GM19395 (cell line): ENCODE results near the gene WWOX.

Source experiments
- ATAC-seq: cut with Tn5 transposase; IDR thresholded peaks from one replicate; pipeline ENCODE4 v1.9.1; 2021; ENCODE audit warnings: mild to moderate bottlenecking, moderate library complexity; ENCODE audit not compliant: unreplicated experiment

Gene WWOX

DNA sequence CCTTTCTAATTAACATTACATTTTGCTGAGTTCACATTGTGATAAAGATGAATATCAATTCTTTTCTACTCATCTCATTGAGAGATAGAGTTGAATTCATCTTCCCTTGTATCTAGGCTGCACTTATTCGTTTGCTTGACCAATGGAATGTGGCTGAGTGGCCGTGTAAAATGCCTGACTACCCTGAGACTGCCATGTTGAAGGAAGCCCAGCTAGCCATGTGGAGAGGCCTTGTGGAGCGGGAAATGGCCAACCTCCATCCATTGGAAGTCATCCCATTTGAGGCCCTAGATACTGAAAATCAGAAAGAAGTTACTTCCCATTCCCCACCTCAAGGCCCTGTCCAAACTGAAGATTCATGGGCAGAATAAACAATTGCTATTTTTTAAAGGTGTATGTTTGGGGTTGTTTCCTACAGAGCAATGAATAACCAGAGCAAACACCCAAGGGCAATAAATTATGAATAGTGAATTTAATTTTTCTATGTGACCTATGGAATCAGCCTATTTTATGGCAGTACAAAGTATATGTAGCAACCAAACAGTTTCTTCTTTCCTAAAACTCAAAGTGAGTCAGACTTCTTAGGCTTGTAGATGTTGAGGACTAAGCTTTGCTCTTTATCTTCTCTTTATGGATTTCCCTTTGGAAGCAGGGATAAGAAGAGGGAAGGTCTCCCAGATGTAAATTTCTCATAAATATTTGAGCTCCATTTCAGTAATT lies 956.0 kb downstream of the WWOX start:
- no peak for ATAC-seq

DNA sequence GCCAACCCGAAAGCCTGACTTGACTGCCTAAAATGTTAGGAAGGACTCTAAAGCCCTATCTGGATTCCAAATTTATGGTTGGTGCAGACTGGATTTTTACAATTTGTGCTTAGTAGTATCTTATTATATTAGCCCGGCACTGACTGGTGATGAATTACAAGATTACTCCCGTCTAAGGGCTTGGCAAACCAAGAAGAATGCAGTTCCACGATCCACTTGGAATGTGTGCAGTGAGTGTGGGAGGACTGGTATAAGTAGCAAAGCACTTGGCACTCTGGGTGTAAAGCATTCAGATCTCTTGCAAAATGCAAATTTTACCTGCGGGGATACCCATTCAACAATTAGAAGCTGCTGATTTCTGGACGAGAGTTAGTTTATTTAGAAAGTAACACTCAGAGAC lies 961.7 kb downstream of the WWOX start:
- ATAC-seq, result no peak

DNA sequence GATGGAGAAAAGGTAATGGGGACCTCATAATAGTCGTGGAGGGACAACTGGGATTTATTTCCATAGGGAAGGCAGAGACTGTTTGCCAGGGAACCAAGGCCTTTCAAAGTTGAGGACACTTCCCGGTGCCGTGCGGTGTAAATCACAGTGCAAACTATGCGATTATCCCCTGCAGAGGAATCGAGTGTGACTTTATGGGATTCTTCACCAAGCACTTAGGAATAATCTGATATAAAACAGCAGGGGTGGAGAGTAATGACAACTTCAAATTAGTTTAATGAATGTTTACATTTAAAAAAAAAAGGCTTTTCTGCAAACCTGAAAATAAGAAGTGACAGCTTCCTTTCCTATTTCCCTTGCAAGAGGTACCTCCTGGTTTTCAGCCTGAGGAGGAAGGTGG lies 962.9 kb downstream of the WWOX start:
- no peak for ATAC-seq

DNA sequence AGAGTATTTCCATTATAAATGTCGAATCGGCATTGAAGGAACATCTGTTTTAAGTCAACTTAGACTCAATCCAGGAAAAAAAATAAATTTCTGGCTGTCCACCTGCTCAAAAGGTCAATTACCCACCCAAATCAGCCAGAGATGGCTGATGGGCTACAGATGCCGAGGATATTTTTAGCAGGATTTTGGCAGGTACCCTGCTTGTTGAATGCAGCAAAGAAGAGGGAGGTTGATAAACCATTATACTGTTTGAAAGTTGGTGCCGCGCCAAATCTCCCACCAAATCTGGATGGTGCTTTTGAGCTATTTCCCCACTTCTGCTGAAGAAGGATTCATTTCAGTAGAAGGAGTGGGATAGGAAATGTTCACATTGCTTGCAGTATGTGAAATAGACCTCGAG lies 963.4 kb downstream of the WWOX start:
- ATAC-seq, result no peak

DNA sequence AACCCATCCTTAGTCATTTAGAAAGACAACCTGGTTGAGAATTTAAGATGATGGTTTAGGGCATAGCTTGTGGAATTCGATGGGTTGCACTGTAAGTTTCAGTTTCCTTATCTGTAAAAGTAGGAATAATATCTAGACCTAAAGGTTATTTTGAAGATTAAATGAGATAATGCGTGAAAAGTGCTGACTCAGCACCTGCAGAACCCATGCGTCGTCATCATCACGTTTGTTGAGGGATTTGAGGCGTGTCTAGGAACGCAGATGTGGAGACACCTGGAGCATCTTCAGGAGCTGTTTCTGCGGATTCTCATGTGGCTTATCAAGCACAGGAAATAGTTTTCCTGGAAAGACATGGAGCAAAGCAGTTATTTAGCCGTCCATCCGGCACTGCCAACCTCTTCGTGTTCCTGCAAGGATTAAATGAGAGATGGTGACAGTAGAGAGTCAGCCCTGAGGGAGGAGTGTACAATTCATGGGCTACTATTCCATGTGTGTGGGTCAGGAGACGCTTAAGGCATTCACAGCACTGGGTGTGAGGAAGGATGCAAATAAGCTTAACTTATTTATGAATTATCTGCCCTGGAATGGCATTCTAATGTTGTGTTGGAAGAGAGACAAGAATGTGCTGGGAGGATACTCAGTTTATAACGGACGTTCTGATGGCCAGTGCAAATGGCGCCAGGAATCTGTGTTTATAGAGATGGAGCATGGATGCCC lies 965.0 kb downstream of the WWOX start:
- no peak for ATAC-seq

DNA sequence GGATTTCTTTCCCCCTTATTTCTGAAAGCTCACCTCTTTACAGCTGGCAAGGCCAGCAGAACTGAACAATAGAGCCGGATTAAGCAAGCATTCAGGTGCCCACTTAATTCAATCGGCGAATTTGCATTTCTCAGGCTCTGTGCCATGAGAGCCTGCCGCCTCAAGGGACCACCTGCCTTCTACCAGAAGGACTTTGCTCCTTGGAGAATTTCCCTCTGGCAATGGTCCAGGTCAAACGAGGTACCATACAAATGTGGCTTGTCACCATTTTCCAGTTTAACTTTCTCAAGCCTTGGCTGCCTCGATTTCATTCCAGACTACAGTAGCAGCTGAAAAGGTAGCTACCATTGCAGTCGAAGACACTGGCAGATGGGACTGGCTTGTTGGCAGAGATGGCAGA lies 967.1 kb downstream of the WWOX start:
- no peak for ATAC-seq

DNA sequence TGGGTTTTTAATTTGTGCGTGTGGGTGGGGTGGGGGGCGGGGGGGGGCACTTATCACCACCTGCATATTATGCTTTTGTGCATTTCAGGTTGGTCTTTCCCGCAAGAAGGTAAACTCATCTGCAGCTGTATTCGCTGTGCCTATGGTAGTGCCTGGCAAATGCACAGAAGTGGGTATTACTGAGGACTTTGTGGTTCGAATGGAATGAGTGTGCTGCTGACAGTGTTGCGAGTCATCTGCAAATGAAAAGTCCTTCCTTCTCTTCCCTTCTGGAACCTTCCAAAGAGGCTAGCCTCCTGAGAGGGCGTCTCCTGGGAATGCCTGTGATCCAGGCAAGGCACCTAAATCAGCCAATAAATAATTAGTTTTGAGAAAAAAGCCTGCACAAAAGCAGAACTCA lies 968.1 kb downstream of the WWOX start:
- no peak for ATAC-seq

DNA sequence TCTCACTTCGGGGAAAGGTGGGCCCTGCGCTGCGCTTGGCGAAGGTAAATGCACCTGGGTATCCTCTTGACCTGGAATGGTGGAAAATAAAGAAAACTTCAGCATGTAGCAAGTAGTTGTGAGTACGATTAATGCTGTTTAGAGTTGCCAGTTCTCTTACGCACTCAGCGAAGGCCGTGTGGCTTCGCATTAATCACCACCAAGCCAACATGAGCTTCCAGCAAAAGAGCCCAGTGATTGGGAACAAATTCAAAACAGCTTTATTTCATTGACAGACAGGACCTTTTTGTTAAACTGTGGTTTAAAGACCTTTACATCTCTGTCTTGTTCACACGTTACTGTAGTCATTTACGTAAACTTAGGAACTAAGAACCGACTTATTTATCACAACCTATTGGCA lies 969.7 kb downstream of the WWOX start:
- ATAC-seq, result no peak

DNA sequence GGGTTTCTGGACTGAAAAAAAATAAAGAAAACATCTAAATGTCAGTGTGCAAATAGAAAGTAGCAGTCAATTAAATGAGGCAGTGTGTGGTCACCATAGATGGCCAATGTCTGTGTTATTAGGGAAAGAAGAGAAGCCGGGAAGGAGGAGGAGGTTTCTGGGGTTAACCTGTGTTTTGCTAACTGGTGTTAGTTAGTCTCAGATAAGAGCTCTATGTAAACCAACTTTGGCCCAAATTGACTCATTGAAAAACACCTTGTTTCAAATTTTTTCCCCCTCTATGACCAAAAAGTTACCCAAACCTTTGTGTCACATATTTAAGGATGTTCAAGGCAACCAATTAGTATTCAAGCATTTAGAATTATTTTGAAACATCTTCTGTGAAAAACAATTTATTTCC lies 970.2 kb downstream of the WWOX start:
- ATAC-seq, result no peak

DNA sequence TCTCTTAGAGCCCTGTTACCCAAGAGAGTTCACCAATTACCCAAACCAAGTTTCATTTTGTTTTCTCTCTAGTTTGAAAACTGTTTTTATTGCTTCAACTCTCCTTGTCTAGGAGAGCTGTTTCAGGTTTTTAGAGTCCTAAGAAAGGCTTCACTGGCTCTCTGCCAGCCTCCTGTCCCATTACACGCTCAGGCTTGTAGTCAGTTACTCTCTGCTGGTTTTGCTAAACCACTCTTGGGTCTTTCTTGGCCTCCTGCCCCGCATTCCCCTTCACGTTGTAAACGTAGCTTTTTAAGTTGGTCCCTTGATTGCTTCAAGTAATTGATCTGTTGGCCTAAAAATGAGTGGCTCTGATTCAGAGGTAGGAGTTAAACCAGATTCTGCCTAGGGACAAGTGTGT lies 972.0 kb downstream of the WWOX start:
- ATAC-seq, result no peak

DNA sequence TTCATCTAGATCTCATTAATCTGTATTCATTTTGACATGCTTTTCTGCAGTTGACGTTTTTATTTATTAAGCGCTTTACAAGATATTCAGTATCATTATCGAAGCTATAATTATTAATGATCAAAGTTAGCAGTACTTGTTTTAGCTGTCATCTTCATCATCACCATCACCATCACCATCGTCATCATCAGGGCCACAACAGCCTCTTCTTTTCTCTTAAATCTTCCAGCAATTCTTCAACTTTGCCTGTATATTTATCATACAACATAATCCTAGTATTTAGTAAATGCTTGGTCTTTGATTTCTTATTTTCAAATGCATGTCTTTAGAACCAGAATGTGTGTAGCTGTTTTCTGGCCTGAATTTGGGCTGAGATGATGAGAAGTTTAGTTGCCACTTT lies 973.1 kb downstream of the WWOX start:
- ATAC-seq, result no peak

DNA sequence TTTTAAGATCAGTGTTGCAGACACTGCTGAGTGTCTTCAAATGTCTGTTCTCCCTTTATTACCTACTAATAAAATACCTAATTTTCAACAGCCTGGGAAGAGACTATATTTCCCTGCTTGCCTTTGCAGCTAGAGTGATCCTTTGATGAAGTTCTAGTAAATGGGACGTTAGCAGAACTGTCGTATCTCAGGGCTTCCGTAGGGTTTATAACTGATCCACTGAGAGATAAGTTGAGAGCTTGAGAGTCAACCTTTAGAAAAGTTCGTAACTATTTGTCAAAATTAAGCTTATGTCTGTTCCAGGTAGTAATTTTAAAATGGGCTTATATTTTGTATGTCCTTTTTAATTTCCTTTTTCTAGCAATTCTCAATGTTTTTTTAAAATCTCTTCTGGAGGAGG lies 974.1 kb downstream of the WWOX start:
- no peak for ATAC-seq

DNA sequence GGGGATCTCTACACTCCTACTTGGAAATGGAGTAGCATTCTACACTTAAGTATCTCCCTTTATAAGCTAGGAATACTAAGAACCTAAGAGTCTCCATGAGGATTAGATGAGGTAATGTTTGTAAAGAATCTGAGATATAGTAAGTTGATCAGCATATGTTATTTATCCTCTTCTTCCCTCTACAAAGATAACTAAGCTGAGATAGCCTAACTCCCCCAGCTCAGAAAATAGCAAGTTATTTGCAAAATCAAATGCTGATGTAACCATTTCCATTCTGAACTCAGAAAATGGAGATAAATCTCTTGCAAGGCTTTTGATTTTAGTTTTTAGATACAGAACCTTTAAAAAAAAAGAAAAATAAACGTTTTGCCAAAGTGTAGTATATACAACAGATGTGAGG lies 975.1 kb downstream of the WWOX start:
- no peak for ATAC-seq

DNA sequence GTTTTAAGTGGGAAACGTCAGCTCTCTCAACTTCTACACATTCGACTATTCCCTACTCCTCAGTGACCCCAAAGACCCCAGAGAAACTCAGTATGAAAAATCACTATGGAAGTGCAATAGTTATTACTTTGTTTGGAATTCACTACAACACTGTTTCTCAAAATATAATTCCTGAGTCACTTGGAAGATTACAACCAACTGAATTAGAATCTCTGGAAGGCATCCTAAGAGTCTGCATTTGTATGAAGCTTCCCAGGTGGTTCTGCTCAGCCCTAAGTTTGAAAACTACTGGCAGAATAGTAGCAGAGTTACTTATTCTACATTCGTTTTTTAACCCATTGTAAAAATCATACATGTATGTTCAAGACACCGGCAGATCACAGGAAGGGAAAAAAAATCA lies 975.5 kb downstream of the WWOX start:
- ATAC-seq, result no peak

DNA sequence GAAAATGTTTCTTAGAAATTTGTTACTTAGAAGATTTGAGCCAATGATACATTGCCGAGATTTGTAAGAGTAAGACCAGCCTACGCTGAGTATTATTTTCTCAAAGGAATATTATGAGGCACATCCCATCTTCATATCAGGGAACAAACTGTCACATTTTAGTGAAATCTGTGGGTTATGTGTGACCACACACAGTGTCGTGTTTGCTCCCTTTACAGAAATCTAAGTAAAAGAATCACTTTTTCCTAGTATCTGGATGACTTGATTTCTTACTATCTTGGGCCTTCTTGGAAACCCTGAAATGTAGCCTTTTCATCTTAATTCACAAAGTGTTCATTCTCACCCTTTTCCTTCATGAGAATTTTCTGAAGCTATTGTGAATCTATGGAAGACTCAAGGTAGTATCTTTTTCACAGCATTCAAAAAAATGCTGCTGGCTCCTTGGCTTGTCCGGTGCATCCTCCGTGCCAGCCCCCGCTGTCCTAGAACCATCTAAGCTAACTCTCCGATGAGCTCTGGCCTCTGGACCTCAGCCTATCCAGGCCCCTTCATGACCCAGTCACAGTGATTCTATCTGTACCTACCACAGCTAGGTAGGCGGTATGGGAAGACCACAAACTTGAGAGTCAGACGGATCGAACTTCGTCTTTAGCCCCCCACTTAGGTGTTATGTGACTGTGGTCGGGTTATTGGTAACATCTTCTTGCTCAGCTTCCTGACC lies 976.8 kb downstream of the WWOX start:
- no peak for ATAC-seq

DNA sequence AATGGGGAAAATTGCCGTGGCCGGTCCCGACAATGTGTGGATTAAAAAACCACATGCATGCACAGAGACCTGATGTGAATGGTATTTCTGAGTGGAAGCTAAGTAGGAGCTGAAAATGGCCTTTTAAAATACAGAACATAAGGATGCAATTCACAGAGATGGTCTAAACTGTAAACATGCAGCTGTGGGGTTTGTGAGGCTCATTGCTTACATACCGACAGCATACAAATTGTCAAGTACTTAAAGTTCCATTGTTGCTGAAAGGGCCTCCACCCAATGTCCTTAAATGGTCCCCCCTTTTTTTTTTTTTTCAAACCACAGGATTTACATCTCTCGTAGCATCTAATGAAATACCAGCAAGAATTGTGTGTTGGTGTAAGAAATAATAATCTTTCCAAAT lies 977.9 kb downstream of the WWOX start:
- ATAC-seq, result no peak

DNA sequence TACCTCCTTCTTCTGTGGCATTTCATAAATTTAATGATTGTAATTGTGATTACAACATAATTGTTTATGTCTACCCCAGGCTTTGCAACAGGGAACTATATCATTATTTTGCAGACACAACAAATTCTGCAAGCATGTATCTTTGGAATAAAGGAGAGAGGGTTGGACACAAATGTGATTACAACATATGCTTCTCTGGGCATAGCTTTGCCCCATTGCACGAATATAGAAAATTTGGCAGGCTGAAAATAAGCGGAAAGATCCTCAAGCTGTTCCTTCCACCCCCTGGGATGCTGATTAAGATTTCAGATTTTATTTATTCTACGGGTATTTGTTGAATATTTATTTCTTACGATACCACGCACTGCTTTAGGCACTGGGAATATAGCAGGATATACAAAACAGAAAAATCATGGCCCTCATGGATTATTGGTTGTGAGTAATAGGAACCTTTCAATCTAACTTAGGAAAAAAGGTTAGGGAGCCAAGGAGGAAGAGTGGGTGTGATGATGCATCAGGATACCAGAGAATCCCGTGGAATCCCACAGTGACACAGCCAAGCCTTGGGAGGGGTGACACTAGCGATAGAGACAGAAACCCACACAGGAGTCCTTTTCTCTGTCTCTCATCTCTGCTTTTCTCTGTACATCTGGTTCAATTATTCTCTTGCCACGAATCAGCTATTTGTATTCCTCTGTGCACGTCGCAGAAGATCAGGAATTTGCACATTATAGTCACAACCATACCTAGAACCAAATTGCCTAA lies 980.4 kb downstream of the WWOX start:
- no peak for ATAC-seq

DNA sequence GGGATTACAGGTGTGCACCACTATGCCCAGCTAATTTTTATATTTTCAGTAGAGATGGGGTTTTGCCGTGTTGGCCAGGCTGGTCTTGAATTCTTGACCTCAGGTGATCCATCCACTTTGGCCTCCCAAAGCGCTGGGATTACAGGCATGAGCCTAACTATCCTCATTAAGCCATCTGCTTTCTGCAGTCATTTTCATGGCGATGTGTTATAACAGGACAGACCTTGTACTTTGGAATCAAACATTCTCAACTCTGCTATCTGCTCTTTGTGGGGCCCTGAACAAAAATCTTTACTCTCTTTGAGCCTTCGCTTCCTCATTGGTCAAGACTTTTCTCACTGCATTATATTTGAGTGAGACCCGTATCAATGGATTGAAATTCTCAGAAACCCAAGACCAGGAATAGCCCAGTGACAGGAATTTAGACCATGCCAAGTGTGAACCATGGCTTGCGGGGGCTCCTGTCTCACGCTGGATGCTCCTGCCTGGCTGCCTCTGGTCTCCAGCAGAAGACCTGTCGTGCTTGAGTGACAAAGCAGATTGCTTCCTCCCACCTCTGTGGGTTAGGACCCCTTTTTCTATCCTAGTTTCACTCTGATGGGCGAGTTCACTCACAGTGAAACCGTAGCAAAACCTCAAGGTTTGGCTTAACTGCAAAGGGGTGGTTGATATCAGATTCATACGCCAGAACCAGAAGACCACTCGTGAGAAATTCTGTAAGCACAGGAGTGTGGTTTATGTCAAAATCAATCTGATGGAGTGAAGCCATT lies 982.0 kb downstream of the WWOX start:
- no peak for ATAC-seq

DNA sequence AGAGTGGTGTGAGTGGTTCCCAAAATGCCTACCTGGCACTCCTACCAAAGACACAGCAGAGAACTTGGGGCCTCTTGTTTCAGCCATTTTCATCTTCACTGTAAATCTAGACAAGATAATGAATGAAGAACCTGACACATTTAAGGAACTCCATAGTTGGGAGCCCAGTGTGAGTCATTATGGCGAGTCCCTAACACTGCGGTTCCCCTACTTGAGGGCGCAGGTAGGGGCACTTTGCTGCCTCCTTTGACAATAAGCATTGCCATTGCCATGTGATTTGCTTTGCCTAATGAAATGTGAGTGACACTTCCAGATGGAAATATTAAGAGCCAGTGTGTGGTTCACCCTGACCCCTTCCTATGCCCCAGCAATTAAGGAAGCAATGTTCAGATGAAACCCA lies 983.5 kb downstream of the WWOX start:
- no peak for ATAC-seq

DNA sequence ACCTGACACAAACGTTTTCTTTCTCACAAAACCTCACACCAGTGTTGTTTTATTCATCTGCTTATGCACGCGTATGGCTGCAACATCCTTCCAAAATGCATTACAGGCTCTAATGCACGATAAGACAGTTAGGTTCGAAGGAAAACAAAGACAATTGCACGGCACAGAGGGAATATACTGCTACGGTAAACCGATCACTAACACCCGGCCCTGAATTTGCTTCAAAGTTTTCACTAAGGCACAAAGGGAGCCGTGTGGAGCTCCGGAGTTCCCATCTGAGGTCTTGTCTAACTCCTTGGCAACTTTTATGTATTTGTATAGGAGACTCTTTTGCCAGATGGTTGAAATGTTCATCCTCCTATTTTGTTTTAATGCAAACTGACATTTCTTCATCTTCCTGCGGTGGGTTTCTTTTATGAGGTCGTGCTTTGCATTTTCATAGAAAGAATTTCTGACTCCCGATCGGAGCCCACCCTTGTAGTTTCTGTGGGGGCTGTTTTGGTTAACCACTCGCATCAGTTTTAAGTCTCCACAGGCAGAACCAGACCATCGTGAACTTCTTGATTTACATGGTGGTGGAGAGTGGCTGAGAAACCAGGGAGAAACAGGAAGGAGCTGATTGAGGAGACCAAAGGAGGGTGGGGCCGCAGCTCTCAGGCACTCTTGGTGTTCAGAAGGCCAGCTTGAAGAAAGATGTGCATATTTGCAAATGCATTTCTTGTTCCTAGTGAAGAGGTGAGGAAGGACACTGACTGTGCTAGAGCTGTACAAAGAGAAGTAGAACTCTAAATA lies 984.2 kb downstream of the WWOX start:
- no peak for ATAC-seq
